HepG2 (cell line): Measurements from ENCODE around the gene TRIM62. TPM values are rescaled to one million over a fixed set of nuclear protein-coding genes. Genes with fewer than 3 reads are reported as not detected.

Experiments used
- ATAC-seq: fragments of 200-7000 bp; cut with Tn5 transposase; 3 replicates; pipeline ENCODE4 v1.9.1; 2020; ENCODE audit warnings: mild to moderate bottlenecking, moderate library complexity
- BruUV-seq: library from RNA; stranded (reverse); fragments of 400-500 nt; replicated peaks from 2 replicates; lab custom pipeline; 2021; lab: Mats Ljungman, UMichigan
- CTCF ChIA-PET: fragments of 300-600 bp; formaldehyde crosslinking; extraction: SDS; loops from one replicate; lab custom pipeline; 2021; ENCODE audit warnings: low total read pairs, inconsistent platforms, low intra/inter-chr PET ratio; lab: Yijun Ruan, JAX
- POLR2A ChIA-PET: fragments of 350-600 bp; sonication (Branson Sonifier 250); formaldehyde crosslinking; loops from one replicate; lab custom pipeline; 2020; ENCODE audit warnings: antibody characterized with exemption, inconsistent platforms; lab: Yijun Ruan, JAX
- DNase-seq: peaks from one replicate; pipeline ENCODE4 v3.0.0-alpha.2; 2015; ENCODE audit warnings: low spot score
- FAIRE-seq: peaks from 3 replicates; lab custom pipeline; 2011; peaks lifted over from hg19 to GRCh38; lab: Jason Lieb, UNC
- H2AFZ ChIP-seq: one replicate; pipeline ENCODE4 v1.6.1; 2011; ENCODE audit warnings: low read length, inconsistent platforms
- H3K27ac ChIP-seq: fragments of 300-600 bp; 3 replicates; pipeline ENCODE4 v1.8.0; 2011; ENCODE audit warnings: mixed run types, mild to moderate bottlenecking, mixed read lengths, low read length, inconsistent platforms; ENCODE audit not compliant: insufficient read depth; ENCODE audit errors: extremely low read length
- H3K27me3 ChIP-seq, 2 experiments: fragments of 200-600 bp in 1 of 2; 2 replicates in 1 of 2; 3 replicates in 1 of 2; pipeline versions ENCODE4 v1.6.0 to v1.8.0; 2011; ENCODE audit warnings: low read length in 2 of 2, mild to moderate bottlenecking in 2 of 2, moderate library complexity in 2 of 2, inconsistent platforms in 1 of 2; ENCODE audit not compliant: insufficient read depth in 2 of 2, control insufficient read depth in 1 of 2
- H3K36me3 ChIP-seq, 2 experiments: fragments of 200-600 bp in 1 of 2; replicated peaks in 1 of 2; 2 replicates in 1 of 2; 3 replicates in 1 of 2; pipeline versions ENCODE4 v1.5.1 to v1.8.0; 2011; ENCODE audit warnings: low read length in 2 of 2, inconsistent platforms in 1 of 2; ENCODE audit not compliant: insufficient read depth in 2 of 2, control insufficient read depth in 1 of 2
- H3K4me1 ChIP-seq: 2 replicates; pipeline ENCODE4 v1.5.1; 2012; ENCODE audit warnings: low read length, inconsistent platforms; ENCODE audit not compliant: insufficient read depth
- H3K4me2 ChIP-seq: 2 replicates; pipeline ENCODE4 v1.6.0; 2011; ENCODE audit warnings: low read depth, low read length, inconsistent platforms
- H3K4me3 ChIP-seq, 3 experiments: fragments of 200-600 bp in 1 of 3; sonication (generic), shearing (Covaris generic) in 1 of 3; replicated peaks in 1 of 3; 2 replicates each; pipeline ENCODE4 v1.5.1; 2011 to 2016; ENCODE audit warnings: low read length in 3 of 3, inconsistent platforms in 2 of 3, low read depth in 2 of 3, mild to moderate bottlenecking in 2 of 3, control low read depth in 1 of 3, mixed read lengths in 1 of 3; ENCODE audit not compliant: insufficient read depth in 1 of 3
- H3K79me2 ChIP-seq: one replicate; pipeline ENCODE4 v1.6.1; 2011; ENCODE audit warnings: low read length, inconsistent platforms; ENCODE audit not compliant: insufficient read depth
- H3K9ac ChIP-seq: 2 replicates; pipeline ENCODE4 v1.6.0; 2011; ENCODE audit warnings: mild to moderate bottlenecking, low read depth, low read length, inconsistent platforms; ENCODE audit not compliant: insufficient read depth
- H3K9me3 ChIP-seq: 2 replicates; pipeline ENCODE4 v1.5.1; 2012; ENCODE audit warnings: mild to moderate bottlenecking, low read length
- H4K20me1 ChIP-seq: 2 replicates; pipeline ENCODE4 v1.6.0; 2011; ENCODE audit warnings: inconsistent platforms, mild to moderate bottlenecking, low read length, moderate library complexity; ENCODE audit not compliant: insufficient read depth
- EZH2 ChIP-seq: conservative IDR thresholded peaks from 2 replicates; pipeline ENCODE4 v1.6.1; 2012; ENCODE audit warnings: mild to moderate bottlenecking, low read depth, low read length, moderate library complexity
- IRX3 ChIP-seq: sonication (generic); formaldehyde crosslinking; IDR thresholded peaks from 2 replicates; pipeline ENCODE4 v1.8.1; 2023; ENCODE audit warnings: mild to moderate bottlenecking, low read depth, missing genetic modification reagents, borderline replicate concordance
- KDM1A ChIP-seq: IDR thresholded peaks from 2 replicates; pipeline ENCODE4 v1.6.1; 2016; ENCODE audit warnings: missing compliant biosample characterization
- KLF6 ChIP-seq: IDR thresholded peaks from 2 replicates; pipeline ENCODE4 v1.8.0; 2016; ENCODE audit warnings: missing biosample characterization, missing genetic modification reagents
- SIN3A ChIP-seq: IDR thresholded peaks from 2 replicates; pipeline ENCODE4 v1.6.1; 2011; ENCODE audit warnings: low read depth, mild to moderate bottlenecking, control low read depth, low read length, borderline replicate concordance
- ZNF256 ChIP-seq: sonication (generic); formaldehyde crosslinking; conservative IDR thresholded peaks from 2 replicates; pipeline ENCODE4 v1.4.0; 2020; ENCODE audit warnings: missing genetic modification reagents
- ZSCAN25 ChIP-seq: sonication (generic); formaldehyde crosslinking; IDR thresholded peaks from 2 replicates; pipeline ENCODE4 v1.8.0; 2022; ENCODE audit warnings: mild to moderate bottlenecking, missing genetic modification reagents
- WGBS: methylation state at CpG from one replicate; pipeline ENCODE4 v1.1.6; 2017; ENCODE audit warnings: low lambda C conversion rate; 5-methylcytosine and 5-hydroxymethylcytosine counted together
- in situ Hi-C: cut with HindIII; loops from 2 replicates; pipeline ENCODE4 v1.10.0; 2017; ENCODE audit warnings: low pct_unique_long_range_greater_than_20kb; ENCODE audit not compliant: extremely low pct_ligation_motif_present
- intact Hi-C: fragments of 100-400 bp; cut with micrococcal nuclease; formaldehyde crosslinking; loops from one replicate; pipeline ENCODE4 v1.10.0; 2022; ENCODE audit not compliant: unreplicated experiment
- polyA plus RNA-seq, 8 experiments: library from polyadenylated mRNA; depleted of rRNA in 3 of 8; stranded (reverse) in 7 of 8; unstranded in 1 of 8; fragments of >200 nt; fragmentation: Illumina TruSeq in 4 of 8; extraction: Trizol in 4 of 8; gene quantifications; 2 replicates each; pipeline versions ENCODE4 v1.2.1 to v1.2.3, GENCODE V29; 2011 to 2016; ENCODE audit warnings: low read depth in 4 of 8, missing spikeins in 1 of 8, mixed read lengths in 1 of 8; ENCODE audit not compliant: insufficient read depth in 1 of 8
- total RNA-seq, 5 experiments: library from RNA; depleted of rRNA; stranded (reverse); fragments of >200 nt; fragmentation: Illumina TruSeq; extraction: Trizol; gene quantifications; 2 replicates each; pipeline ENCODE4 v1.2.3, GENCODE V29; 2016; ENCODE audit warnings: low read depth in 1 of 5
- TF ChIP-seq, protein P1 (sequence below): sonication (generic); formaldehyde crosslinking; IDR thresholded peaks from 2 replicates; pipeline ENCODE4 v1.5.0; 2020; ENCODE audit warnings: missing genetic modification reagents
- TF ChIP-seq, protein P2 (sequence below), 2 experiments: IDR thresholded peaks; 2 replicates each; pipeline ENCODE4 v1.6.1; 2011 to 2012; ENCODE audit warnings: low read length in 2 of 2, borderline replicate concordance in 1 of 2, low read depth in 1 of 2, mild to moderate bottlenecking in 1 of 2, moderate library complexity in 1 of 2
- TF ChIP-seq, protein P3 (sequence below): sonication (generic); formaldehyde crosslinking; IDR thresholded peaks from 2 replicates; pipeline ENCODE4 v1.8.0; 2022; ENCODE audit warnings: missing genetic modification reagents, mild to moderate bottlenecking, moderate library complexity, borderline replicate concordance

Gene TRIM62
- total and polyA plus RNA-seq, 2 of the 13 experiments (the other 11 are each of a cell fraction or from before 2014, with no cell fraction given), result 0.53 to 0.57 TPM

GRCh38 chr1:33165809-33166208 lies 16.0 kb downstream of the TRIM62 start:
- no TSS peak for BruUV-seq
- H3K79me2 ChIP-seq, result no peaks in the 10 kb centered on the region
- no peak overlapping the region for H3K9ac ChIP-seq
- intact Hi-C loops (no loop called here), in situ Hi-C loops (no loop called here)
- no peak for ATAC-seq
- DNase-seq, result no peak
- H4K20me1 ChIP-seq, result no peaks in the 10 kb centered on the region
- H3K27me3 ChIP-seq, result no peaks in the 10 kb centered on the region
- POLR2A ChIA-PET, result no interaction called here
- no peak for FAIRE-seq
- no peak overlapping the region for H3K4me3 ChIP-seq
- no peak overlapping the region for H3K27ac ChIP-seq
- H2AFZ ChIP-seq, result no peak overlapping the region
- 64% methylated on average over 4 of the region's 6 CpGs for WGBS
- no peak overlapping the region for H3K4me2 ChIP-seq
- H3K9me3 ChIP-seq, result no peaks in the 10 kb centered on the region
- TF ChIP-seq ZSCAN25 (CRISPR knock-in tag), result no peak
- no peak for TF ChIP-seq SIN3A
- no peak for TF ChIP-seq KDM1A (CRISPR knock-in tag)
- TF ChIP-seq, protein P1, sequence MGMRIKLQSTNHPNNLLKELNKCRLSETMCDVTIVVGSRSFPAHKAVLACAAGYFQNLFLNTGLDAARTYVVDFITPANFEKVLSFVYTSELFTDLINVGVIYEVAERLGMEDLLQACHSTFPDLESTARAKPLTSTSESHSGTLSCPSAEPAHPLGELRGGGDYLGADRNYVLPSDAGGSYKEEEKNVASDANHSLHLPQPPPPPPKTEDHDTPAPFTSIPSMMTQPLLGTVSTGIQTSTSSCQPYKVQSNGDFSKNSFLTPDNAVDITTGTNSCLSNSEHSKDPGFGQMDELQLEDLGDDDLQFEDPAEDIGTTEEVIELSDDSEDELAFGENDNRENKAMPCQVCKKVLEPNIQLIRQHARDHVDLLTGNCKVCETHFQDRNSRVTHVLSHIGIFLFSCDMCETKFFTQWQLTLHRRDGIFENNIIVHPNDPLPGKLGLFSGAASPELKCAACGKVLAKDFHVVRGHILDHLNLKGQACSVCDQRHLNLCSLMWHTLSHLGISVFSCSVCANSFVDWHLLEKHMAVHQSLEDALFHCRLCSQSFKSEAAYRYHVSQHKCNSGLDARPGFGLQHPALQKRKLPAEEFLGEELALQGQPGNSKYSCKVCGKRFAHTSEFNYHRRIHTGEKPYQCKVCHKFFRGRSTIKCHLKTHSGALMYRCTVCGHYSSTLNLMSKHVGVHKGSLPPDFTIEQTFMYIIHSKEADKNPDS (CRISPR knock-in tag), result no peak
- TF ChIP-seq IRX3 (CRISPR knock-in tag), result no peak
- TF ChIP-seq, protein P2, sequence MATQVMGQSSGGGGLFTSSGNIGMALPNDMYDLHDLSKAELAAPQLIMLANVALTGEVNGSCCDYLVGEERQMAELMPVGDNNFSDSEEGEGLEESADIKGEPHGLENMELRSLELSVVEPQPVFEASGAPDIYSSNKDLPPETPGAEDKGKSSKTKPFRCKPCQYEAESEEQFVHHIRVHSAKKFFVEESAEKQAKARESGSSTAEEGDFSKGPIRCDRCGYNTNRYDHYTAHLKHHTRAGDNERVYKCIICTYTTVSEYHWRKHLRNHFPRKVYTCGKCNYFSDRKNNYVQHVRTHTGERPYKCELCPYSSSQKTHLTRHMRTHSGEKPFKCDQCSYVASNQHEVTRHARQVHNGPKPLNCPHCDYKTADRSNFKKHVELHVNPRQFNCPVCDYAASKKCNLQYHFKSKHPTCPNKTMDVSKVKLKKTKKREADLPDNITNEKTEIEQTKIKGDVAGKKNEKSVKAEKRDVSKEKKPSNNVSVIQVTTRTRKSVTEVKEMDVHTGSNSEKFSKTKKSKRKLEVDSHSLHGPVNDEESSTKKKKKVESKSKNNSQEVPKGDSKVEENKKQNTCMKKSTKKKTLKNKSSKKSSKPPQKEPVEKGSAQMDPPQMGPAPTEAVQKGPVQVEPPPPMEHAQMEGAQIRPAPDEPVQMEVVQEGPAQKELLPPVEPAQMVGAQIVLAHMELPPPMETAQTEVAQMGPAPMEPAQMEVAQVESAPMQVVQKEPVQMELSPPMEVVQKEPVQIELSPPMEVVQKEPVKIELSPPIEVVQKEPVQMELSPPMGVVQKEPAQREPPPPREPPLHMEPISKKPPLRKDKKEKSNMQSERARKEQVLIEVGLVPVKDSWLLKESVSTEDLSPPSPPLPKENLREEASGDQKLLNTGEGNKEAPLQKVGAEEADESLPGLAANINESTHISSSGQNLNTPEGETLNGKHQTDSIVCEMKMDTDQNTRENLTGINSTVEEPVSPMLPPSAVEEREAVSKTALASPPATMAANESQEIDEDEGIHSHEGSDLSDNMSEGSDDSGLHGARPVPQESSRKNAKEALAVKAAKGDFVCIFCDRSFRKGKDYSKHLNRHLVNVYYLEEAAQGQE (IDR thresholded peaks at IDR 0.05; ENCODE audit: borderline replicate concordance in 1 of 2, low read depth in 1 of 2, low read length in 2 of 2), result no peak
- no peak for TF ChIP-seq KLF6 (CRISPR knock-in tag)
- TF ChIP-seq ZNF256 (CRISPR knock-in tag), result no peak
- TF ChIP-seq, protein P3, sequence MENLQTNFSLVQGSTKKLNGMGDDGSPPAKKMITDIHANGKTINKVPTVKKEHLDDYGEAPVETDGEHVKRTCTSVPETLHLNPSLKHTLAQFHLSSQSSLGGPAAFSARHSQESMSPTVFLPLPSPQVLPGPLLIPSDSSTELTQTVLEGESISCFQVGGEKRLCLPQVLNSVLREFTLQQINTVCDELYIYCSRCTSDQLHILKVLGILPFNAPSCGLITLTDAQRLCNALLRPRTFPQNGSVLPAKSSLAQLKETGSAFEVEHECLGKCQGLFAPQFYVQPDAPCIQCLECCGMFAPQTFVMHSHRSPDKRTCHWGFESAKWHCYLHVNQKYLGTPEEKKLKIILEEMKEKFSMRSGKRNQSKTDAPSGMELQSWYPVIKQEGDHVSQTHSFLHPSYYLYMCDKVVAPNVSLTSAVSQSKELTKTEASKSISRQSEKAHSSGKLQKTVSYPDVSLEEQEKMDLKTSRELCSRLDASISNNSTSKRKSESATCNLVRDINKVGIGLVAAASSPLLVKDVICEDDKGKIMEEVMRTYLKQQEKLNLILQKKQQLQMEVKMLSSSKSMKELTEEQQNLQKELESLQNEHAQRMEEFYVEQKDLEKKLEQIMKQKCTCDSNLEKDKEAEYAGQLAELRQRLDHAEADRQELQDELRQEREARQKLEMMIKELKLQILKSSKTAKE (CRISPR knock-in tag), result no peak
- TF ChIP-seq EZH2, result no peak
- TF ChIP-seq, all 625 proteins: peak for 0
- H3K36me3 ChIP-seq, result no peaks in the 10 kb centered on the region
- no peaks in the 10 kb centered on the region for H3K4me1 ChIP-seq
- CTCF ChIA-PET, result no interaction called here
